ENCODE measurements around the gene SLC13A2.

DNA sequence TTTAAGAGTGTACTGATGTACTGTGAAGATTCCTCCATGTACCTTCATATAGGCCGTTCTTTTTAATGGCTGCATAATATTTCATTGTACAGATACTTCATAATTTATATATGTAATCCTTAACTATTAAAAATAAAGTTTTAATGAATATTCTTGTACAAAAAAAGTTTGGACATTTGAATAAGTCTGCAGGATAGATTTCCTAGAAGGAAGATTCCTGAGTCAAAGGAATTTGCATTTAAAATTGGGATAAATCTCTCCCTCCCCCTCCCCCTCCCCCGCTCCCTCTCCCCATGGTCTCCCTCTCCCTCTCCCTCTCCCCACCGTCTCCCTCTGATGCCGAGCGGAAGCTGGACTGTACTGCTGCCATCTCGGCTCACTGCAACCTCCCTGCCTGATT lies 15.6 kb upstream of the SLC13A2 start:
- TF ChIP-seq, protein P1, sequence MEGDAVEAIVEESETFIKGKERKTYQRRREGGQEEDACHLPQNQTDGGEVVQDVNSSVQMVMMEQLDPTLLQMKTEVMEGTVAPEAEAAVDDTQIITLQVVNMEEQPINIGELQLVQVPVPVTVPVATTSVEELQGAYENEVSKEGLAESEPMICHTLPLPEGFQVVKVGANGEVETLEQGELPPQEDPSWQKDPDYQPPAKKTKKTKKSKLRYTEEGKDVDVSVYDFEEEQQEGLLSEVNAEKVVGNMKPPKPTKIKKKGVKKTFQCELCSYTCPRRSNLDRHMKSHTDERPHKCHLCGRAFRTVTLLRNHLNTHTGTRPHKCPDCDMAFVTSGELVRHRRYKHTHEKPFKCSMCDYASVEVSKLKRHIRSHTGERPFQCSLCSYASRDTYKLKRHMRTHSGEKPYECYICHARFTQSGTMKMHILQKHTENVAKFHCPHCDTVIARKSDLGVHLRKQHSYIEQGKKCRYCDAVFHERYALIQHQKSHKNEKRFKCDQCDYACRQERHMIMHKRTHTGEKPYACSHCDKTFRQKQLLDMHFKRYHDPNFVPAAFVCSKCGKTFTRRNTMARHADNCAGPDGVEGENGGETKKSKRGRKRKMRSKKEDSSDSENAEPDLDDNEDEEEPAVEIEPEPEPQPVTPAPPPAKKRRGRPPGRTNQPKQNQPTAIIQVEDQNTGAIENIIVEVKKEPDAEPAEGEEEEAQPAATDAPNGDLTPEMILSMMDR (IDR thresholded peaks at IDR 0.05), result no peak
- TF ChIP-seq POLR2A (IDR thresholded peaks at IDR 0.05), result no peak
- TF ChIP-seq POLR2AphosphoS5 (IDR thresholded peaks at IDR 0.05), result no peak
- TF ChIP-seq EP300 (IDR thresholded peaks at IDR 0.05), result no peak

All from sigmoid colon (tissue), 4 donors.